IPS-15b (cell line): ENCODE measurements around the gene SCUBE1.

Experiments
- H3K27me3 ChIP-seq: one replicate; pipeline ENCODE4 v1.6.1; 2013; ENCODE audit warnings: low read length; ENCODE audit not compliant: control insufficient read depth, insufficient read depth
- H3K36me3 ChIP-seq: one replicate; pipeline ENCODE4 v1.6.1; 2013; ENCODE audit warnings: low read length; ENCODE audit not compliant: control insufficient read depth, insufficient read depth
- H3K4me1 ChIP-seq: one replicate; pipeline ENCODE4 v1.6.1; 2013; ENCODE audit warnings: mild to moderate bottlenecking, low read length; ENCODE audit not compliant: control insufficient read depth, insufficient read depth
- H3K4me3 ChIP-seq: one replicate; pipeline ENCODE4 v1.5.1; 2013; ENCODE audit warnings: low read depth, low read length
- H3K9ac ChIP-seq: one replicate; pipeline ENCODE4 v1.6.1; 2013; ENCODE audit warnings: low read depth, mild to moderate bottlenecking, low read length
- H3K9me3 ChIP-seq: one replicate; pipeline ENCODE4 v1.6.1; 2013; ENCODE audit warnings: mild to moderate bottlenecking, low read length; ENCODE audit not compliant: control insufficient read depth, insufficient read depth

Gene SCUBE1

GRCh38 chr22:43156413-43156812 is 186.8 kb downstream of the SCUBE1 start:
- peaks cover 2% of the 10 kb centered on the region for H3K27me3 ChIP-seq
- no peaks in the 10 kb centered on the region for H3K9me3 ChIP-seq
- no peak overlapping the region for H3K9ac ChIP-seq
- no peaks in the 10 kb centered on the region for H3K36me3 ChIP-seq
- no peak overlapping the region for H3K4me3 ChIP-seq
- H3K4me1 ChIP-seq, result no peaks in the 10 kb centered on the region

DNA sequence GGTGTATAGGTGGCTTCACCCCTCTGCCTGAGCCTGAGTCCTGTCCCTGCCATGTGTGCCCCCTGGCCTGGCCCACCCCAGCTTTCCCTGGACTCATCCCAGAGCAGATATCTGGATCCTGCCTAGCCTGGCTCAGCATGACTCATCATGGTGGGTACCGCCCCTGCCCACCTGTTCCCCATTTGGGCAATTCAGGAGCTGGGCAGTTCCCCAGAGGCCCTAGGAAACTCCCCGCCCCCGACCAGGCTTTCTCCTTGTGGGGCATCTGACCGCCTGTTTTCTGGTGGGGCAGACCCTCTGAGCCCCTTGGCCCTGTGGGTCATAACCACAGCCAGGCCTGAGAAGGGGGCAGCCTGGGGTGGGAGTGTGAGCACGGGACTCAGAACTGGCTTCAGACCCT is 187.4 kb downstream of the SCUBE1 start:
- H3K4me1 ChIP-seq, result no peaks in the 10 kb centered on the region
- no peak overlapping the region for H3K4me3 ChIP-seq
- H3K9me3 ChIP-seq, result no peaks in the 10 kb centered on the region
- no peaks in the 10 kb centered on the region for H3K36me3 ChIP-seq
- no peak overlapping the region for H3K9ac ChIP-seq
- H3K27me3 ChIP-seq, result peaks cover 4% of the 10 kb centered on the region

GRCh38 chr22:43154887-43155536 is 188.2 kb downstream of the SCUBE1 start:
- Histone ChIP-seq H3K9me3 (no peaks in the 10 kb centered on the region), H3K36me3 (no peaks in the 10 kb centered on the region), H3K4me1 (no peaks in the 10 kb centered on the region), H3K4me3 (no peak overlapping the region), H3K27me3 (peaks cover 8% of the 10 kb centered on the region), H3K9ac (no peak overlapping the region)

DNA sequence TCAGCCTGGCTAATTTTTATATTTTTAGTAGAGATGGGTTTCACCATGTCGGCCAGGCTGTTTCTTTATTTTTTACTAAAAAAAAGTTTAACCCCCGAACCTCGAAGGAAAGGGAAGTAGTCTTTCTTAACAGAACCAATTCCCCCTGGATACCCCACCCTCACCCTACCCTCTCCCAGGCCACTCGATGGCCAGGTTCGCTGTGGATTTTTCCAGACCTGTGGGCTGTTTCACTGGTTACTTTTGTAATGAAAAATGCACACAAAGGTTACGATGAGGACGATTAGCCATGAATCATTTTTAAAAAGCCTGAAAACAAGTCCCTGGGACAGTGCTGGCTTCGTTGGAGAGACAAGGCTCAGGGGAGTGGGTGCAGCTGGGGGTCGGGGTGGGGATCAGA is 189.3 kb downstream of the SCUBE1 start:
- no peaks in the 10 kb centered on the region for H3K4me1 ChIP-seq
- H3K4me3 ChIP-seq, result no peak overlapping the region
- peaks cover 8% of the 10 kb centered on the region for H3K27me3 ChIP-seq
- no peaks in the 10 kb centered on the region for H3K36me3 ChIP-seq
- H3K9me3 ChIP-seq, result no peaks in the 10 kb centered on the region
- no peak overlapping the region for H3K9ac ChIP-seq

- H3K4me1 ChIP-seq, result no peaks in the 10 kb centered on the region
- H3K9me3 ChIP-seq, result no peaks in the 10 kb centered on the region
- H3K9ac ChIP-seq, result no peak overlapping the region
- no peak overlapping the region for H3K4me3 ChIP-seq
- H3K27me3 ChIP-seq, result peaks cover 8% of the 10 kb centered on the region
- H3K36me3 ChIP-seq, result no peaks in the 10 kb centered on the region
These were observed 190.7 kb downstream of the SCUBE1 start for GRCh38 chr22:43152357-43153071.

- Histone ChIP-seq H3K36me3 (no peaks in the 10 kb centered on the region), H3K27me3 (peaks cover 8% of the 10 kb centered on the region), H3K9me3 (no peaks in the 10 kb centered on the region), H3K4me1 (no peaks in the 10 kb centered on the region), H3K4me3 (peak overlapping the region; percentile 35), H3K9ac (peak overlapping the region; percentile 37)
These were observed 191.2 kb downstream of the SCUBE1 start for GRCh38 chr22:43152003-43152356.

- Histone ChIP-seq H3K4me3 (peak within 1 kb of the TSS; percentile 35), H3K9me3 (no peaks in the 10 kb centered on the region), H3K27me3 (peaks cover 8% of the 10 kb centered on the region), H3K4me1 (no peaks in the 10 kb centered on the region), H3K36me3 (no peaks in the 10 kb centered on the region), H3K9ac (peak within 1 kb of the TSS; percentile 37)
These were observed 191.7 kb downstream of the SCUBE1 start, which contains the start of gene TSPO for GRCh38 chr22:43151251-43152002. TSPO (plus strand) TSS chr22:43151559; CDS start chr22:43159239, 7,680 bp downstream.

- peaks cover 8% of the 10 kb centered on the region for H3K27me3 ChIP-seq
- no peaks in the 10 kb centered on the region for H3K4me1 ChIP-seq
- H3K9ac ChIP-seq, result no peak overlapping the region
- peak overlapping the region; percentile 16 for H3K4me3 ChIP-seq
- no peaks in the 10 kb centered on the region for H3K9me3 ChIP-seq
- no peaks in the 10 kb centered on the region for H3K36me3 ChIP-seq
These were observed 192.4 kb downstream of the SCUBE1 start for GRCh38 chr22:43150731-43151206.

GRCh38 chr22:43148581-43148980 is 194.6 kb downstream of the SCUBE1 start:
- no peaks in the 10 kb centered on the region for H3K4me1 ChIP-seq
- peaks cover 8% of the 10 kb centered on the region for H3K27me3 ChIP-seq
- H3K9me3 ChIP-seq, result no peaks in the 10 kb centered on the region
- no peak overlapping the region for H3K4me3 ChIP-seq
- H3K36me3 ChIP-seq, result no peaks in the 10 kb centered on the region
- no peak overlapping the region for H3K9ac ChIP-seq

DNA sequence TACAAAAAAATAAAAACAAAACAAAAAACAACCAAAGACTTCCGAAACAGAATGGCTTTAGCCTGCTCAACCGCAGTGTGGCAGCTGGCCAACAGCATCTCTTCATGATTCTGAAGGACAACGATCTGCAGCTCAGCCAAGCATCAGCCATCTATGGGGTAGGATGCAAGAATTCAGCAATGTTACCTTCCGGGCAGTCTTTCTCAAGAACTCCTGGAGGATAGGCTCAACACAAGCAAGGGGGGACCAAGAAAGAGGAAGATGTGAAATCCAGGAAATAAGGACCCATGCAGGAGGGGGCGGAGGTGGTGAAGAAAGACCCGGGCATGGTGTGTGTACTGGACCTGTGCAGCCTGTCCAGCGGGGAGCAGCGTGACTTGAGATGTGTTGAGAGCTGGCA is 195.4 kb downstream of the SCUBE1 start:
- Histone ChIP-seq H3K4me1 (no peaks in the 10 kb centered on the region), H3K27me3 (peaks cover 8% of the 10 kb centered on the region), H3K4me3 (no peak overlapping the region), H3K36me3 (no peaks in the 10 kb centered on the region), H3K9ac (no peak overlapping the region), H3K9me3 (no peaks in the 10 kb centered on the region)
